HUES6 (cell line): Measurements from ENCODE around the gene DOP1A.

Source experiments
- H3K27ac ChIP-seq: 2 replicates; pipeline ENCODE4 v1.7.0; 2013; ENCODE audit warnings: low read depth, mild to moderate bottlenecking, low read length, inconsistent platforms
- H3K27me3 ChIP-seq: 2 replicates; pipeline ENCODE4 v1.6.1; 2013; ENCODE audit warnings: low read length; ENCODE audit not compliant: control insufficient read depth, insufficient read depth
- H3K36me3 ChIP-seq: 2 replicates; pipeline ENCODE4 v1.6.1; 2013; ENCODE audit warnings: low read length; ENCODE audit not compliant: control insufficient read depth, insufficient read depth
- H3K4me1 ChIP-seq: 2 replicates; pipeline ENCODE4 v1.6.1; 2013; ENCODE audit warnings: low read length; ENCODE audit not compliant: control insufficient read depth, insufficient read depth
- H3K4me3 ChIP-seq: 2 replicates; pipeline ENCODE4 v1.5.1; 2013; ENCODE audit warnings: low read depth, low read length
- H3K9ac ChIP-seq: one replicate; pipeline ENCODE4 v1.6.1; 2013; ENCODE audit warnings: mild to moderate bottlenecking, low read length
- H3K9me3 ChIP-seq: 2 replicates; pipeline ENCODE4 v1.6.1; 2013; ENCODE audit warnings: low read depth, low read length; ENCODE audit not compliant: control insufficient read depth, insufficient read depth

Gene DOP1A, protein sequence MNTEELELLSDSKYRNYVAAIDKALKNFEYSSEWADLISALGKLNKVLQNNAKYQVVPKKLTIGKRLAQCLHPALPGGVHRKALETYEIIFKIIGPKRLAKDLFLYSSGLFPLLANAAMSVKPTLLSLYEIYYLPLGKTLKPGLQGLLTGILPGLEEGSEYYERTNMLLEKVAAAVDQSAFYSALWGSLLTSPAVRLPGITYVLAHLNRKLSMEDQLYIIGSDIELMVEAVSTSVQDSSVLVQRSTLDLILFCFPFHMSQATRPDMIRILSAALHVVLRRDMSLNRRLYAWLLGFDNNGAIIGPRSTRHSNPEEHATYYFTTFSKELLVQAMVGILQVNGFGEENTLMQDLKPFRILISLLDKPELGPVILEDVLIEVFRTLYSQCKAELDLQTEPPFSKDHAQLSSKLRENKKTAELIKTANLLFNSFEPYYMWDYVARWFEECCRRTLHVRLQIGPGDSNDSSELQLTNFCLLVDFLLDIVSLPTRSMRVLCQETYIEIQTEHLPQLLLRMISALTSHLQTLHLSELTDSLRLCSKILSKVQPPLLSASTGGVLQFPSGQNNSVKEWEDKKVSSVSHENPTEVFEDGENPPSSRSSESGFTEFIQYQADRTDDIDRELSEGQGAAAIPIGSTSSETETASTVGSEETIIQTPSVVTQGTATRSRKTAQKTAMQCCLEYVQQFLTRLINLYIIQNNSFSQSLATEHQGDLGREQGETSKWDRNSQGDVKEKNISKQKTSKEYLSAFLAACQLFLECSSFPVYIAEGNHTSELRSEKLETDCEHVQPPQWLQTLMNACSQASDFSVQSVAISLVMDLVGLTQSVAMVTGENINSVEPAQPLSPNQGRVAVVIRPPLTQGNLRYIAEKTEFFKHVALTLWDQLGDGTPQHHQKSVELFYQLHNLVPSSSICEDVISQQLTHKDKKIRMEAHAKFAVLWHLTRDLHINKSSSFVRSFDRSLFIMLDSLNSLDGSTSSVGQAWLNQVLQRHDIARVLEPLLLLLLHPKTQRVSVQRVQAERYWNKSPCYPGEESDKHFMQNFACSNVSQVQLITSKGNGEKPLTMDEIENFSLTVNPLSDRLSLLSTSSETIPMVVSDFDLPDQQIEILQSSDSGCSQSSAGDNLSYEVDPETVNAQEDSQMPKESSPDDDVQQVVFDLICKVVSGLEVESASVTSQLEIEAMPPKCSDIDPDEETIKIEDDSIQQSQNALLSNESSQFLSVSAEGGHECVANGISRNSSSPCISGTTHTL (N-terminal part only)

DNA sequence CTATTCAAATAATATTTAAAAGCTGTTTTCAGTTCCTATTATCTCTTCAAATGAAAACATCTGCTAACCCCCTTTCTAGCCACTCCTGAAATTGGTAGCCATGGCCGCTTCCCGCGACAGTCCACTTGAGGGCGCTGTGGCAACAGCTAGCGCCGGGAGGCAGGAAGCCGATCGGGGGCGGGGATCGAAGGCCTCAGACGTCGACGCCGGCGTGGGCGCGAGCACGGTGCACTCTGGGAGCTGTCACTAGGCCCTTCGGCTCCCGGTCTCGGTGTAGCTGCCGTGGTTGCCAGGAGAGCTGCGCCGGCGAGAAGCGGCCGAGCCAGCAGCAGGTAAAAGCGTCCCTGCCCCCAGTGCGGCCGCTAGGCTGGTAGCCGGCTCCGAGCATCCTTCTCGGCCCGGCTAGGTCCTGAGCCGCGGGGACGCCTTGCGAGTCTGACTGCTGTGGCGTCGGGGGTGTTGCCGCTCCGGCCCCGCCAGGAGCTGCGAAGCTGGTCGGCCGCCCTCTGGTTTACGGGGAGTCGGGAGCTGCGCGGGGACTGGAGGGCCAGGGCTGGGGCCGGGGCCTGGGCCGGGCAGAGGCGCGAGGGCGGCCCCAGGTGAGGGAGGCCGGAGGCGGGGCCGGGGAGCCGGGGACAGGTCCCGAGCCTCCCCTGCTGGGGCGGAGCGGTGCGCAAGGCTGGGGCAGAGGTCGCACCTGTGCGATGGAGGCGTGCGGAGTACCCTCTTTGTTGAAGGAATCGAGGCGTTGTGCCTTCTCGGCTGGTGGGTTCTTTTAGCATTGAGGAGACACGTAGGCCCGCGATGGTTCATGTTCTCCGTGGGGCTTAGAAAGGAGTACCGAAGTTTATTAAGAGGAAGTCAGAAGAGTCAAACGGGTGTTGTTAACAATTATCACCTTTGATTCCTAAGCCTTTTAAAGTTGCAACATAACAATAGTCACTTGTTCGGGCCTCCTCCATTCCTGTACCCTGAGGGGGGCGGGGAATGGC, at the start of gene DOP1A:
DOP1A (plus strand) TSS at position 224 of the 992 bp plus-strand sequence. CDS start 29,307 bp downstream, outside the sequence.
- H3K27ac ChIP-seq, result peak within 1 kb of the TSS; percentile 55
- no peaks in the 10 kb centered on the region for H3K9me3 ChIP-seq
- no peaks in the 10 kb centered on the region for H3K36me3 ChIP-seq
- peaks cover 29% of the 10 kb centered on the region for H3K4me1 ChIP-seq
- peak within 1 kb of the TSS; percentile 94 for H3K4me3 ChIP-seq
- H3K27me3 ChIP-seq, result no peaks in the 10 kb centered on the region
- peak within 1 kb of the TSS; percentile 63 for H3K9ac ChIP-seq

DNA sequence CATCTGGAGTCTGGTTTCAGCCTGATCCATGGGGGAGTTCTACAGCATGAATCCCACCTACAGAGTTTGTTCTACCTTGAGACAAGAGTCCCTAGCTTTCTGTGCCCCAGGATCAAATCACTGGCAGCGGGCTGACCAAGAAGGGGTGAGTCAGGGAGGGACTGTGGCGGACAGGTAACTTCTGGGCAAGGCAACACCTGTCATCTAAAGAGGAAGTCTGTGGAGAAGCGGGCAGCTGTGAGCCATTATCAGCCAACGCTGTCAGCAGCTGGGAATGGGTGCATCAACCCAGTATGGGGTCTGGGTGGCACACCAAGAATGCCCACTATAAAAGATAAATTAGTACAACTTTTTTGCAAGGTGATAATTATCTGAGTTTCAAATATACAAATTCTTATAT, 47.7 kb upstream of the DOP1A start:
- Histone ChIP-seq H3K4me3 (no peak overlapping the region), H3K36me3 (peaks cover 59% of the 10 kb centered on the region), H3K27ac (no peak overlapping the region), H3K27me3 (no peaks in the 10 kb centered on the region), H3K9me3 (no peaks in the 10 kb centered on the region), H3K4me1 (no peaks in the 10 kb centered on the region), H3K9ac (no peak overlapping the region)

DNA sequence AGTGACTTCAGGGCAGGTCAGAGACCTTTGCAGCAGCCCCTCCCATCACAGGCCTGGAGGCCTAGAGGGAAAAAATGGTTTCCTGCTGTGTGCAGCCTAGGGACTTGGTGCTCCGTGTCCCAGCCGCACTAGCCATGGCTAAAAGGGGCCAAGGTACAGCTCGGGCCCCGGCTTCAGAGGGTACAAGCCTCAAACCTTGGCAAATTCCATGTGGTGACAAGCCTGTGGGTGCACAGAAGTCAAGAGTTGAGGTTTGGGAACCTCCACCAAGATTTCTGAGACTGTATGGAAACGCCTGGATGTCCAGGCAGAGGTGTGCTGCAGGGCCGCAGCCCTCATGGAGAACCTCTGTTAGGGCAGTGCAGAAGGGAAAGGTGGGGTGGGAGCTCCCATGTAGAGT, 35.8 kb upstream of the DOP1A start:
- Histone ChIP-seq H3K36me3 (peaks cover 52% of the 10 kb centered on the region), H3K27ac (no peak overlapping the region), H3K4me3 (no peak overlapping the region), H3K9ac (no peak overlapping the region), H3K9me3 (peaks cover 33% of the 10 kb centered on the region), H3K27me3 (no peaks in the 10 kb centered on the region), H3K4me1 (no peaks in the 10 kb centered on the region)

DNA sequence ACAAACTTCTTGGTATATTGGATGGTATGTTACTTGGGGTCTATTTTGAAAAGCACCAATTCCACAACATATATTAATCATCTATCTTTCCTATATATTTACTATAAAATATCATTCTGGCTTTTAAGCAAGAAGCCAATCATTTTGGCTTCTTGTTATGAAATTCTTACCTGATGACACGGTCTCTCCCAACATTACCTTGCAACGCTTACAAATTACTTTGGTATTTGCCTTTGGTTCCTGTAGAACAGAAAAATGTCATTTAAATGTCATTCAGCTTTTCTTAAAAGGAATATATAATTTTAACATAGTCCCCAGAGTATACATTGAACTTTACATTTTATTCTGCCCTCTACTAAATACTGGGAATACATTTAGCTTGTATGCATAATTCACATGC, 29.2 kb upstream of the DOP1A start:
- H3K27me3 ChIP-seq, result no peaks in the 10 kb centered on the region
- no peaks in the 10 kb centered on the region; the same call in 1 of the 2 replicates for H3K4me1 ChIP-seq
- peaks cover 28% of the 10 kb centered on the region for H3K36me3 ChIP-seq
- peaks cover 11% of the 10 kb centered on the region for H3K9me3 ChIP-seq
- no peak overlapping the region for H3K9ac ChIP-seq
- H3K4me3 ChIP-seq, result no peak overlapping the region
- no peak overlapping the region for H3K27ac ChIP-seq

GRCh38 chr6:83042467-83043053, 24.9 kb upstream of the DOP1A start:
- peaks cover 6% of the 10 kb centered on the region for H3K4me1 ChIP-seq
- no peaks in the 10 kb centered on the region for H3K36me3 ChIP-seq
- H3K9me3 ChIP-seq, result no peaks in the 10 kb centered on the region
- no peak overlapping the region for H3K9ac ChIP-seq
- H3K27ac ChIP-seq, result no peak overlapping the region
- H3K4me3 ChIP-seq, result no peak overlapping the region
- no peaks in the 10 kb centered on the region for H3K27me3 ChIP-seq

GRCh38 chr6:83044091-83044768, 23.2 kb upstream of the DOP1A start:
- Histone ChIP-seq H3K9me3 (no peaks in the 10 kb centered on the region), H3K27me3 (no peaks in the 10 kb centered on the region), H3K4me1 (peaks cover 13% of the 10 kb centered on the region), H3K4me3 (no peak overlapping the region), H3K36me3 (0 out of 2 replicates have a peak, but pooled peaks cover under 1% of the 10 kb centered on the region), H3K27ac (no peak overlapping the region), H3K9ac (no peak overlapping the region)

- no peaks in the 10 kb centered on the region for H3K9me3 ChIP-seq
- peaks cover 13% of the 10 kb centered on the region for H3K4me1 ChIP-seq
- H3K4me3 ChIP-seq, result no peak overlapping the region
- no peaks in the 10 kb centered on the region for H3K27me3 ChIP-seq
- H3K9ac ChIP-seq, result no peak overlapping the region
- peaks cover 14% of the 10 kb centered on the region for H3K36me3 ChIP-seq
- H3K27ac ChIP-seq, result no peak overlapping the region
Measured at GRCh38 chr6:83047065-83047754, 20.3 kb upstream of the DOP1A start.

DNA sequence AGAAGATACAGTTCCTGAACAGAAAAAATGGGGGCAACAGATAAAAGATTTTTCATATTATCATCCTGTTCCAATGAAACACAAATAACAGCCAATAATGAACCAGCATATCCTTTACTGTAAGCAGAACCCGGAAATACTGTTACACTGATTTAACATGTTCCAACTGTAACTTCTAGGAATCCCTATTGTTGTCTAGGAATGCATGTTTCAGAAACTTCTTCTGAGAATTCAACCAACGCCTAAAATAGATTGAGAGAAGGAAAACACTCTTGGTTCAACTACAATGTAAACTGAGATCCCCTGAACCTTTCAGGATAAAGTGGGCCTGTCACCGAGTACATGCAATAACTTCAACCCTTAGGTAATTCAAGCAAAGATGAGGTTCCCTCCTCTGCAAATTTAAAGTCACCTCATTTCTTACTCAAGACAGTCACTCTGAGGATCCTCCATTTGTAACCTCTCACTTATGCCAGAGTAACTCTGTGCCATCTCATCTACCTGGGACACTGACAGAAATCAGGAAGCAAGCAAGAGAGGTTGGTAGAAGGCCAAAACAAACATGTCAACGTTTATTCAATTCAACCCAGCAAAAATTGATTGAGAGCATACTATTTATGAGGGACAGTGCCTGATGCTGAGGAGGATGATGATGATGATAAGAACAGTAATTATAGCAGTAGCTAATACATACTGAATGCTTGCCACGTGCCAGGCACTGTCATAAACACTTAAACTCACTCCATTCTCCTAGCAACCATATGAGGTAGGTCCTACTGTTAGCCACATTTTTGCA, 15.9 kb upstream of the DOP1A start:
- Histone ChIP-seq H3K27ac (no peak overlapping the region), H3K4me1 (peaks cover 13% of the 10 kb centered on the region), H3K9ac (no peak overlapping the region), H3K4me3 (no peak overlapping the region), H3K9me3 (no peaks in the 10 kb centered on the region), H3K27me3 (no peaks in the 10 kb centered on the region), H3K36me3 (peaks cover 34% of the 10 kb centered on the region)
